T-helper 1 cell treated with Interleukin-12 subunit alpha and Interleukin-12 subunit beta and Interleukin-4 antibody, amounts not matched to agents 30 μg/mL and 1 μg/mL, for 36 hours (primary cell): ENCODE results near the gene GPM6B.

Source experiments
- H3K27ac Mint-ChIP-seq: one replicate; pipeline ENCODE4 v1.8.0; 2021; ENCODE audit warnings: mild to moderate bottlenecking, mixed read lengths
- H3K27me3 Mint-ChIP-seq: one replicate; pipeline ENCODE4 v1.8.0; 2021; ENCODE audit warnings: low read depth, mixed read lengths
- H3K36me3 Mint-ChIP-seq: one replicate; pipeline ENCODE4 v1.8.0; 2021; ENCODE audit warnings: low read depth, mixed read lengths
- H3K4me1 Mint-ChIP-seq: one replicate; pipeline ENCODE4 v1.8.0; 2021; ENCODE audit warnings: low read depth, mixed read lengths
- H3K4me3 Mint-ChIP-seq: one replicate; pipeline ENCODE4 v1.8.0; 2021; ENCODE audit warnings: mild to moderate bottlenecking, moderate library complexity, mixed read lengths
- H3K9me3 Mint-ChIP-seq: one replicate; pipeline ENCODE4 v1.8.0; 2021; ENCODE audit warnings: mixed read lengths

GPM6B gene

GRCh38 chrX:13816643-13817627 lies at the start of gene GPM6B:
TSS of gene GPM6B (minus strand) at chrX:13817093. CDS start at chrX:13816904, 189 bp downstream.
- no peaks in the 10 kb centered on the region for H3K4me1 Mint-ChIP-seq
- peaks cover 12% of the 10 kb centered on the region for H3K27me3 Mint-ChIP-seq
- no peak within 1 kb of the TSS for H3K27ac Mint-ChIP-seq
- H3K9me3 Mint-ChIP-seq, result no peaks in the 10 kb centered on the region
- no peak within 1 kb of the TSS for H3K4me3 Mint-ChIP-seq
- no peaks in the 10 kb centered on the region for H3K36me3 Mint-ChIP-seq

DNA sequence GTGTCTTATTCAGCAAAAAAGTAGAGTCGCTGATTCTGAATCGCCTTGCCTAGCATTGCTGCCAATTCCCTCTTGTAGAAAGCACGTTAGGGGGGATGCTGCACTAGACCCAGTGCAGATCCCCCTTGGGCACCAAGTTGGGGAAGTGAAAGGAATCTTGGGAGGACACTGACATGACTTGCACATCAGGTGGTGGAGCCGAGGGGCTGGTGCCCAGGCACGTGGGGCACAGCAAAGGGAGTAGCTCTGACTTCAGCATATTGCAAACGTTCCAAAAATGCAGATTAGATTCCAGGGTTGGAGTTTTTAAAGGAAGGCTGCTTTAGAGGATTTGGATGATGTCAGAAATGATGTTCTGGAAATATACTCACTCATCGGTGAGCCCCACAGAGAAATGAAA lies 47.4 kb upstream of the GPM6B start:
- no peak overlapping the region for H3K27ac Mint-ChIP-seq
- no peaks in the 10 kb centered on the region for H3K36me3 Mint-ChIP-seq
- no peaks in the 10 kb centered on the region for H3K9me3 Mint-ChIP-seq
- no peak overlapping the region for H3K4me3 Mint-ChIP-seq
- no peaks in the 10 kb centered on the region for H3K4me1 Mint-ChIP-seq
- peaks cover 2% of the 10 kb centered on the region for H3K27me3 Mint-ChIP-seq

GRCh38 chrX:13863324-13863723 lies 46.4 kb upstream of the GPM6B start:
- Mint-ChIP-seq H3K27me3 (peaks cover 4% of the 10 kb centered on the region), H3K4me1 (no peaks in the 10 kb centered on the region), H3K9me3 (no peaks in the 10 kb centered on the region)

GRCh38 chrX:13859724-13860123 lies 42.8 kb upstream of the GPM6B start:
- no peak overlapping the region for H3K27ac Mint-ChIP-seq
- no peaks in the 10 kb centered on the region for H3K4me1 Mint-ChIP-seq
- H3K36me3 Mint-ChIP-seq, result no peaks in the 10 kb centered on the region
- no peaks in the 10 kb centered on the region for H3K9me3 Mint-ChIP-seq
- H3K27me3 Mint-ChIP-seq, result peaks cover 4% of the 10 kb centered on the region
- no peak overlapping the region for H3K4me3 Mint-ChIP-seq

More at GRCh38 chrX:13863324-13863723, 46.4 kb upstream of the GPM6B start:
- H3K36me3 Mint-ChIP-seq, result no peaks in the 10 kb centered on the region
- H3K4me3 Mint-ChIP-seq, result no peak overlapping the region
- H3K27ac Mint-ChIP-seq, result no peak overlapping the region

DNA sequence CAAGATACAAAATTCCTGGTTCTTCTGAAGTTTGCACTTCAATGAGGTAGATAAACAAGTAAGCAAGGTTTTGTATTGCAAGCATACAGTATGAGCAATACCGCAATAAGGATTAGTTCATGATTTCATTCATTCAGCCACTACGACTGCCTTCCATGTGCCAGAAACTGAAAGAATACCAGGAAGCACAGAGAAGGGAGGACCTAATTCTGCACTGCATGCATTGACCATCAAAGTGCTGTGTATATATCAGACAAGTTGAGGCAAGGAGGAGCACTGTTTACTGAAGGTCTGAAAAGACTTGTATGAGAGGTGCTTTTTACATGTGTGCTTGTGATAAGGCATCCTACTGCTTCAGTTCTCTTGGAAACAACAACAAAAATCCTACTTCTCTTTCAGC lies 40.9 kb upstream of the GPM6B start:
- H3K27me3 Mint-ChIP-seq, result peaks cover 4% of the 10 kb centered on the region
- H3K4me1 Mint-ChIP-seq, result no peaks in the 10 kb centered on the region
- no peak overlapping the region for H3K27ac Mint-ChIP-seq
- no peaks in the 10 kb centered on the region for H3K9me3 Mint-ChIP-seq
- H3K4me3 Mint-ChIP-seq, result no peak overlapping the region
- no peaks in the 10 kb centered on the region for H3K36me3 Mint-ChIP-seq

DNA sequence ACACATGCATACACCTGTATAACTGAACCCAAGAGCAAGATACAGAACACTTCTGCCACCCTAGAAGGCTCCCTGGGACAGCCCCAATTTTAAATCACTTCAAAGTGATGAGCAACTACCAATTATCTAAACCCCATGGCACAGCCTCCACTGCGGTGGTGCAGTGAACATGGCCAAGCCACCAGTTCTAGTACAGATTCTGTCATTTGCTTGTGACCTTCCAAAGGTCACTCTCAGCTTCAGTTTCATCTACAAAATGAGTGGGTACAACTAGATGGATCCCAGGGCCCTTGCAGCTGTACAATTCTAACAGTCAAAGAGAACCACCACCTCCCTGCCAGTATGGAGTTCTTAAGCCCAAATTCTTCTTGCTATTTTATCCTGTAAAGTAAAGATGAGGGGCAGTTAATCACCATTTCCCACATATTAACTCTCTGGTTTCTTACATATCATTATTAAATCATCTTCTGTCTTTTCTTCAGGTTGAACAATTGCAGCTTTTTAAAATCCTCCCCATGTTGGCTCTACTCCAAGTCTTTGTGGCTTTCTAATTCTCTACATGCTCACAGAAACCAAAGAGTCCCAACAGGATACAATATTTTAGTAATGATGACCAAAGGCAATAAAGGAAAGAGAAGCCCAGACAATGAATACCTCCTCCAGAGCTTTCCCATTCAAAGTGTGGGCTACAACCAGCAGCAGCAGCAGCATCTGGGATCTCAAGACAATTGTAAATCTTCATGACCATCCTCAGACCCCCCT lies 39.0 kb upstream of the GPM6B start:
- Mint-ChIP-seq H3K27ac (no peak overlapping the region), H3K27me3 (peaks cover 4% of the 10 kb centered on the region), H3K9me3 (no peaks in the 10 kb centered on the region)

GRCh38 chrX:13854003-13854402 lies 37.1 kb upstream of the GPM6B start:
- H3K36me3 Mint-ChIP-seq, result no peaks in the 10 kb centered on the region
- no peaks in the 10 kb centered on the region for H3K4me1 Mint-ChIP-seq
- H3K27ac Mint-ChIP-seq, result no peak overlapping the region
- no peaks in the 10 kb centered on the region for H3K9me3 Mint-ChIP-seq
- peaks cover 4% of the 10 kb centered on the region for H3K27me3 Mint-ChIP-seq
- H3K4me3 Mint-ChIP-seq, result no peak overlapping the region

More for the DNA sequence above, 39.0 kb upstream of the GPM6B start:
- H3K4me1 Mint-ChIP-seq, result no peaks in the 10 kb centered on the region
- no peaks in the 10 kb centered on the region for H3K36me3 Mint-ChIP-seq
- no peak overlapping the region for H3K4me3 Mint-ChIP-seq

DNA sequence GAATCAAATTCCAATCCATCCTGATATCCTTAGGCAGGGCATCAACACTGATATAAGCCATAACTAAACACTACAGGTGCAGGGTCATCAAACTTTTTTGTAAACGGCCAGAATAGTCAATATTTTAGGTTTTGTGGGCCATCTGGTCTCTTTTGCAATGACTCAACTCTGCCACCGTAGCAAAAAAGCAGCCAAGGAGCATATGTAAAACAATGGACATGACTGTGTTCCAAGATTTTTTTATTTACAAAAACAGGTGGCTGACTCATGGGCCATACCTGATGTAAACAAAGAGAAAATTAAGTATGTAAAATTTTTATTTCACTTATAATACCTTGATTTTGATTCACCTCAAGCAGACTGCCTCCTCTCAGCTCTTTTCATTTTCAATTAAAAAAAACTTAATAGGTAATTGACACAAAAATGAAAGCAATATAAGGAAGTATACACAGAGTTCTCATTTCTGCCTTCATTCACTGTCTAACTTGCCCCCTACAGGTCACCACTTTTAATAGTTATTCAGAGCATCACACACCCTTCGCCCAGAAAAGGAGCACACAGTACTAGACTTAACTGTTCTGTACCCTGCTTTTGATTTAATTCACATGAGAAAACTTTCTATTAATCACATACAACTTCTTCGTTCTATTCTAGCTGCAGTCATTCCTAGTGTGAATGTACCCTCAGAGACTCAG lies 35.3 kb upstream of the GPM6B start:
- Mint-ChIP-seq H3K27me3 (no peaks in the 10 kb centered on the region), H3K4me3 (no peak overlapping the region), H3K36me3 (no peaks in the 10 kb centered on the region), H3K27ac (no peak overlapping the region), H3K4me1 (no peaks in the 10 kb centered on the region), H3K9me3 (no peaks in the 10 kb centered on the region)

GRCh38 chrX:13845721-13846378 lies 29.0 kb upstream of the GPM6B start:
- no peaks in the 10 kb centered on the region for H3K9me3 Mint-ChIP-seq
- H3K4me1 Mint-ChIP-seq, result no peaks in the 10 kb centered on the region
- no peak overlapping the region for H3K27ac Mint-ChIP-seq
- no peaks in the 10 kb centered on the region for H3K36me3 Mint-ChIP-seq
- H3K27me3 Mint-ChIP-seq, result peaks cover 5% of the 10 kb centered on the region
- H3K4me3 Mint-ChIP-seq, result no peak overlapping the region

DNA sequence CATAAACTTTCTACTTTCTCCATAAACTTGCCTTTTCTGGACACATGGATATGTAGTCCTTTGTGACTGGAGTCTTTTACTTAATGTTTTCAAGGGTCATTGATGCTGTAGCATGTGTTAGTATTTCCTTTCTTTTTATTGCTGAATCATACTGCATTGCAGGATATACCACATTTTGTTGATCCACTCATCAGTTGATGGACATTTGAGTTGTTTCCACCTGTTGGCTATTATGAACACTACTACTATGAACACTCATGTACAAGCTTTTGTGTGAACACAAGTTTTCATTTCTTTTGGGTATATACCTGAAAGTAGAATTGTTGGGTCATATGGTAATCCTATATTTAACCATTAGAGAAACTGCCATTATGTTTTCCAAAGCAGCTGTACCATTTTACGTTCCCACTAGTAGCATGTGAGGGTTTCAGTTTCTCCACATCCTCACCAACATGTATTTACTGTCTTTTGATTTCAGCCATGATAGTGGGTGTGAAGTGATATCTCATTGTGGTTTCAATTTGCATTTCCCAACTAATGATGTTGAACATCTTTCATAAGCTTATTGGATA lies 26.3 kb upstream of the GPM6B start:
- Mint-ChIP-seq H3K4me3 (no peak overlapping the region), H3K27me3 (peaks cover 5% of the 10 kb centered on the region)

GRCh38 chrX:13840121-13840520 lies 23.2 kb upstream of the GPM6B start:
- peaks cover 5% of the 10 kb centered on the region for H3K27me3 Mint-ChIP-seq
- no peak overlapping the region for H3K27ac Mint-ChIP-seq
- H3K4me1 Mint-ChIP-seq, result no peaks in the 10 kb centered on the region
- no peak overlapping the region for H3K4me3 Mint-ChIP-seq
- H3K9me3 Mint-ChIP-seq, result no peaks in the 10 kb centered on the region
- H3K36me3 Mint-ChIP-seq, result no peaks in the 10 kb centered on the region

More for the DNA sequence above, 26.3 kb upstream of the GPM6B start:
- Mint-ChIP-seq H3K36me3 (no peaks in the 10 kb centered on the region), H3K4me1 (no peaks in the 10 kb centered on the region), H3K9me3 (no peaks in the 10 kb centered on the region), H3K27ac (no peak overlapping the region)

GRCh38 chrX:13837290-13837745 lies 20.4 kb upstream of the GPM6B start:
- Mint-ChIP-seq H3K9me3 (no peaks in the 10 kb centered on the region), H3K27ac (no peak overlapping the region), H3K27me3 (peaks cover 5% of the 10 kb centered on the region), H3K4me1 (no peaks in the 10 kb centered on the region), H3K4me3 (no peak overlapping the region), H3K36me3 (no peaks in the 10 kb centered on the region)

GRCh38 chrX:13836575-13836974 lies 19.7 kb upstream of the GPM6B start:
- Mint-ChIP-seq H3K27me3 (no peaks in the 10 kb centered on the region), H3K36me3 (no peaks in the 10 kb centered on the region), H3K4me1 (no peaks in the 10 kb centered on the region), H3K4me3 (no peak overlapping the region), H3K27ac (no peak overlapping the region), H3K9me3 (no peaks in the 10 kb centered on the region)

DNA sequence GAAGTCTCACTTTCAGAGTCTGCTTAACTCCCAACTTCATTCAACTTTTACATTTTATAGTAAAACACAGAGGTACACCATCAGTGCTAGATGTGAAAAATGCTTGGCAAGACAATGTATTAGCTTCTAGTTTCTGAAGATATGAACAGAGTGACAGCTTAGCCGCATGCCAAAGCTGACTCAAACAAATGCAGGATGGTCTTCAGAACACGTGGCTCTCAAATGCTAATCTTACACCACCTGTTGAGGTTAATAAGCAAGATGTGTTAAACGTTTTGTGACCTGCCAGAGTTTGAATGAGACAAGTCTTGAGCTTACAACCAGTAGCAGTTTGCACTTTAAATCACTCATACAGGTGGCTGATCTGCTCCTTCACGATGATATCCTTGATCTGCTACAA lies 18.9 kb upstream of the GPM6B start:
- no peaks in the 10 kb centered on the region for H3K4me1 Mint-ChIP-seq
- no peak overlapping the region for H3K4me3 Mint-ChIP-seq
- H3K36me3 Mint-ChIP-seq, result no peaks in the 10 kb centered on the region
- H3K27ac Mint-ChIP-seq, result no peak overlapping the region
- H3K9me3 Mint-ChIP-seq, result no peaks in the 10 kb centered on the region
- H3K27me3 Mint-ChIP-seq, result no peaks in the 10 kb centered on the region
